GM19328 (cell line): ENCODE results near the gene KDM3B.
A peak's percentile ranks its signal among the peaks of the same experiment; 100 is the strongest.

Source experiments
- ATAC-seq: cut with Tn5 transposase; IDR thresholded peaks from one replicate; pipeline ENCODE4 v1.9.1; 2021; ENCODE audit warnings: mild to moderate bottlenecking, moderate library complexity; ENCODE audit not compliant: unreplicated experiment

The KDM3B gene

DNA sequence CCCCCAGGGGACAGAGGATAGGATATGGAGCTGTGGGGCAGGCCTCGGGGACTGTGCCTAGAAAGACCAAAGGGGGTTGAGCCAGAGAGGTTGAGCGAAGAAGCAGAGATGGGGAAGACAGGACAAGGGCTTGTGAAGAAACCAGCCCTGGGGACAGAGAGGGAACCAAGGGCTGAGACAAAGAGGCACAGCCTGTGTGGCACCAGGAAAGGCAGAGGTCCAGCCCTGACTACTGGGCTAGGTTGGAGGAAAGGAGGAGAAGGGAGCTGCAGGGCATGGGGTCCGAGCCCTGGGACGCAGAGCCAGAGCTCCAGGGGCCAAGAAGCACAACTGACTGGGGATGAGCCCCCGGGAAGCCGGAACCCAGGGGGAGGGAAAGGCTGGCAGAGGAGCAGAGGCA lies 95.6 kb downstream of the KDM3B start:
- no peak for ATAC-seq

GRCh38 chr5:138448481-138449398 lies 96.3 kb downstream of the KDM3B start:
- no peak for ATAC-seq

DNA sequence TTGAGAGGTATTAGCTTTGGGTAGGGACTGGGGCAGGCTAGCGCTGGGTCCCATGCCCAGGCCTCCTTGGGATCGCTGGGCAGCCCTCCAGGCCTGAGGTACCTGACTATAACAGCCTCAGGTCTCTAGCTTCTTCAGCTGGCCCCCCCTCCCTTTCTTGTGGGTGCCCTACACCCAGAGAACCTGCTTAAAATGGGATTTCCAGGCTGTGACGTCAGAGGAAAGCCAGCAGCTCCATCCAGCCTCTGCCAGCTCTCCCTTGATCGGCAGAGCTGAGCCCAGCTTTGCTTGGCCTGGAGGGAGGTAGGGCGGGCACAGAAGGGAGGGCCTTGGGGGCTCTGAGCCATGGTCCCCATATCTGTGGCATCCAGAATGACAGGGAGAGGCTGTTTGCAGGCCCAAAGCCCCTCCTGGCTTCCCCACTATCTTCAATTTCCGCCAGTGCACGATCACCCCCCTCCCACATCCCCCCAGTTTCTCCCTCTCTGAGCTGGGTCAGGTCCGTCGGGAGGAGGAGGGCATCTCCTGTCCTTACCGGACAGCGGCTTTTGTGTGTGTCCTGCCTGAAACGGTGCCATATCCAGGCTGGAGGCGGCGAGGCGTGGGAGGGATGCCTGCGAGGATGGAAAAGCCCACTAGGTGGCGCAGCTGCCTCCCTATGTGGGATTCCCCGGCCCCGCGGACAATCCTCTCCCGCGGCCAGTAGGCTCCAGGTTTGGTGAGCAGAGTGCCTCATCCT lies 97.2 kb downstream of the KDM3B start:
- ATAC-seq = no peak

DNA sequence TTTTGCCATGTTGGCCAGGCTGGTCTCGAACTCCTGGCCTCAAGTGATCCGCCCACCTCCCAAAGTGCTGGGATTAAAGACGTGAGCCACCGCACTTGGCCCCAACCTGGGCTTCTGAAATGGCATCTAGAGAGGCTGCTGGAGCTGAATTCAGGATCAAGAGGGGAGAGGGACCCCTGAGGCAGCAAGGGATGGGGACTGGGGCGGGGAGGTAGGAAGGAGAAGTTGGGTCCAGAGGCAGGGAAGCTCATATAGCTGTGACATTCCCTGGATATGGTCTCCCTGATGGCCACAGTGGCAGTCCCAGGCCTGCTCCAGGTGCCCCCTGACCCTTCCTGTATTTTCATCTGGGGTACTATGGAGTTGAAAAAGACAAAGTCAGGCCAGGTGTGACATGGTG lies 98.5 kb downstream of the KDM3B start:
- no peak for ATAC-seq

GRCh38 chr5:138452720-138453119 lies 100.2 kb downstream of the KDM3B start:
- no peak for ATAC-seq

DNA sequence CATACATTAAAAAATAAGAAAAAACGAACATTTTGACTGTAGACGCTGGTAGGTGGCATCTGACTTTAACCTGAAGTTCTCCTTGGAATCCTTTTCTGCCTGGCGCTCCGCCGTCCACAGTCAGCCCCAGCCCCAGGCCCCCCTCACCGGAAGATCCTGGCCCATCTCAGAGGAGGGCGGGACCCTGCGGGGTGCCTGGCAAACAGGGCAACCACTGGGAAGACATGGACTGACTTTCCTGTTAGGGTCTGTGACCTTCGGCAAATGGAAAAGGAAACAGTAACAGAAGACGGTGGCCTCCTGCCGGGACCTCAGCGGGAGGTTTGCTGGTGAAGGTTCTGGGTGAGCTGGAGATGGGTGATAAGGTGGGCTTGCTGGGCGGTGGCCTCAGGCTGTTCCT lies 101.1 kb downstream of the KDM3B start:
- ATAC-seq = no peak

DNA sequence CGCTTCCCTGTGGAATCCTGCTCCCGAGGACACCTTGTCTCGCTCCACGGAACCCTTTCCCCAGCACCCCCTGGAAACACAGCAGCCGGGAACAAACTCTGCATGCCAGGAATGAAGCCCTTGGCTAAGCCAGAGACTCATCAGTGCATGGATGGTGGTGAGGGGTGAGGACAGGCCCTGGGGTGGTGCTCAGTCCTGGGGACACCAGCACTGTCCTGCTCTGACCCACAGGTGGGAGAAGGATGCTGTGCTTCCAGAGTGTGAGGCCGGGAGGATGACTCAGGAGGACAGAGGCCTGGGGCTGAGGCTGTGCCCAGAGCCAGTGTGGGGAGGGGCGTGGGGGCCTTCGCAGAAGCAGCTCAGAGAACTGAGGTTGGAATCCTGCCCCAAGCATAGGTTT lies 101.6 kb downstream of the KDM3B start:
- no peak for ATAC-seq

GRCh38 chr5:138455232-138455930 lies 102.9 kb downstream of the KDM3B start:
- ATAC-seq = no peak

GRCh38 chr5:138457531-138458275 lies 105.2 kb downstream of the KDM3B start:
- no peak for ATAC-seq

GRCh38 chr5:138458384-138458783 lies 105.9 kb downstream of the KDM3B start:
- no peak for ATAC-seq

DNA sequence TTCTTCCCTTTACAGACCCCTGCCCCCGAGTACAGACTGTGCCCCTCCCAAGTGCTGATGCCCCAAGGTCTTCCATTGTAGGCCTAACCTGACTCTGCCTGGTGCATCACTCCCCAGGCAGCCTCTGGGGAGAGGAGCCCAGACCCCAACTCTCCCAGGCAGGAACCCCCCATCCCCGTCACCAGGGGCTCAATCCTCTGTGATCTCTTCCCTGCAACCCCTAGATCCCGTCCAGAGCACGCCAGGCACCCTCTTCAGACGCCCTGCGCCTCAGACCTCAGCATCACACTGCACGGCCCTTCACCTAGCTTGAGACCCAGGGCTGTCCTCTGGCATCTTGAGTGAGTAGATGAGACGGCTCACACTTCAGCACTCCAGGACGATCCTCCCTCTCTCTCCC lies 106.4 kb downstream of the KDM3B start:
- no peak for ATAC-seq

DNA sequence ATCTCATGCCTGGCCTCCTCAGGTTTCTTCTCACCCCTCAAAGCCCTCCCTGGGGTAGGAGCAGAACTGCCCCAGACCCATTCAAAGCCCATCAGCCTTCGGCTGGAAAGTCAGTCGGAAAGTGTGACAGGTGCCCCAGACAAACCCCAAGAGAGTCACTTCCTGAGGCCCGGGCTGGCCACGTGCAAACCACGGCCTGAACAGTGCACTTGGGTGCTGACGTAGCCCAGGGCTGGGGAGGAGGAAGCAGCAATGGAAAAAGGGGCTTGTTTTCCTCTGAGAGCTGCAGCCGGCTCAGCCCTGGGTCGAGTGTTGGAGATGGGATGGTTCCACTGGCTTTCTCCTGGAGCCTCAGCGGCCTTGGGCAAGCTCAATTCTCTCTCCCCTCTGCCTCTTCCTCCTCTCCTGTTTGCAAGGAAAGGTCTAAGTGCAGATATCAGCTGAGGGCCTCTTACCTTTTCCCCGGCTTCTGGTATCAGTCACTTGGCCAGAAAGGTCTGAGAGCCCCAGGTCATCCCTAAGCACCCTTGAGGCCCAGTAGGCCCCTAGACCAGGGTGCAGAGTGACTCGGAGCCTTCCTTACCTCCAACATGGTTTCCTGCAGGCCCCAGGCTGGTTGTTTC lies 106.9 kb downstream of the KDM3B start:
- no peak for ATAC-seq

- no peak for ATAC-seq
These were observed 107.7 kb downstream of the KDM3B start for GRCh38 chr5:138460032-138460693.

DNA sequence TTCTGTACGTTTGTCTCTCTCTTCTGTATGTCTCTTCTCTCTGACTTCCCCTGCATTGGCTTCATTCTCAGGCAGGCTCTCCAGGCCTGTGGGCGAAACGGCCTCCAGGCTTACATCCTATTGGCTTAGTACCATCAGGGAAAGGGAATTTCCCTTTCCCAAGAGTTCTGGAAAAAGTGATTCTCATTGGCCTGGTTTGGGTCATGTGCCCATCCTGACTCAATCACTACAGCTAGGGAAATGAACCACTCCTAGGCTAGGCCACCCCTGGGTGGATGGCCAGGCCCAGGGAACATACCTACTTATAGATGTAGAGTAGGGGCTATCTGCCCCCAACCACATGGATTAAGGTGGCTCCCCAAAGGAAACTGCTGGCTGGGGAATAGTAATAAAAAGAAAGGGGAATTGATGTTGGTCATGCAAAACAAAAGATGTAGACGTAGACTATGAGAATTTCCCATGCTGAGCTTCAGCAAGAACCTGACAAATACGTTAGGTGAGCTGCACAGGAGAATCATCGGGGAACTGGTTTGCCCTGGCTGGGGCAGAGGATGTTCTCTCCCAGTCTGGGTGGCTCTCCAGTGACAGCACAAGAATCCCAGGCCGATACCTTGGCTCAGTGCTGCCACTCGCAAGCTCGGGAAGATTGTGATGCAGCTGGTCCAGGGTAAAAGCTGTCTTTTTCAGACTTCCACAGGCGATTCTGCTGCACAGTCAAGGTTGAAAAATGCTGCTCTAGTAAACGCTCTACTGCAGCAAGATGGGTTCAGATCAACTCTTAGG lies 109.0 kb downstream of the KDM3B start:
- no peak for ATAC-seq

DNA sequence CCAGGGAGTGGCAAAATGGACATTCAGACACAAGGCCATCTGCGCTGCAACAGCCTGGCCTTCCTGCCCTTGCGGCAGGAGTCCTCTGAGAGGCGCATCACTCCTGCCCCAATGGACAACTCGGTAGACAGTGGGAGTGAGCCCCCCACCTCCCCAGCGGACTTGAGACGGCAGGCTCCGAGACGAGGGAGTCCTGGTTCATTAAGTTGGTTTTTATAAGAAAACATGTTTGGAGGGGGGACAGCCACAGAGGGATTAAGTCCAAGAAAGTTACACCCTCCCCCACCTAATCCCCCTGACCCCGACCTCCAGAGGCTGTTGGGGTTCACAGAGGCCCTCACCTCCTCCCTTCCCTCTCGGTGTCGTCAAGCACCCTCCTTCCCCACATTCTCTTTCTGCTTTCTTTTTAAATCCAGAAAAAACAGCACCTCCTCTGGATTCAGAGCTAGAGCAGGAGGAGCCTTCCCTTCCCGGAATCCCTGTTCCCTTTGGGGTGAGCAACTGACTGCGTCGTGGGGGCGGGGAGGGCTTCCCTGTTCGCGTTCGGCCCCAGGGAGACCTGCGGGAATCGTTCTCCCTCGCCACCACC lies 111.0 kb downstream of the KDM3B start:
- no peak for ATAC-seq

DNA sequence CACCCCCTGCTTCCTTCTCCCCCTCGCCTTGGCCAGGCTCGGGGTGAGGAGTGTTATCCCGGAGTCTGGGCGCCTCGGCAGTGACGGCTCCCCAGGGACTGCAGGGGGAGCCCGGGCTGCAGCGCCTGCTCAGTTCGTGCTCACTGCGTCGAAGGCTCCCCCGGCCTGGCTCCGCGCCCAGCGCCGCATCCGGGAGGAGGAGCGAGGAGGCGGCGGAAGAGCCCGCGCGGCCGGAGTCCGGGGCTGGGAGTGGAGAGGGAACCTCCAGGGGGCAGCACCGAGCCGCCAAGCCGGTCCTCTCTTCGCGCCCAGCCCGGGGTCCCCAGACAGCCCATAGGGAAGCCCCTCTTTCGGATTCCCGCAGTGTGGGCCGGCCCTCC lies 111.5 kb downstream of the KDM3B start:
- peak; percentile 43 for ATAC-seq

- ATAC-seq = peak; percentile 76
These were observed 112.1 kb downstream of the KDM3B start for GRCh38 chr5:138464388-138465260.
